ENCODE results near the gene PTCD1. TPM values are rescaled to one million over a fixed set of nuclear protein-coding genes. Genes with fewer than 3 reads are reported as not detected.

Gene PTCD1, protein sequence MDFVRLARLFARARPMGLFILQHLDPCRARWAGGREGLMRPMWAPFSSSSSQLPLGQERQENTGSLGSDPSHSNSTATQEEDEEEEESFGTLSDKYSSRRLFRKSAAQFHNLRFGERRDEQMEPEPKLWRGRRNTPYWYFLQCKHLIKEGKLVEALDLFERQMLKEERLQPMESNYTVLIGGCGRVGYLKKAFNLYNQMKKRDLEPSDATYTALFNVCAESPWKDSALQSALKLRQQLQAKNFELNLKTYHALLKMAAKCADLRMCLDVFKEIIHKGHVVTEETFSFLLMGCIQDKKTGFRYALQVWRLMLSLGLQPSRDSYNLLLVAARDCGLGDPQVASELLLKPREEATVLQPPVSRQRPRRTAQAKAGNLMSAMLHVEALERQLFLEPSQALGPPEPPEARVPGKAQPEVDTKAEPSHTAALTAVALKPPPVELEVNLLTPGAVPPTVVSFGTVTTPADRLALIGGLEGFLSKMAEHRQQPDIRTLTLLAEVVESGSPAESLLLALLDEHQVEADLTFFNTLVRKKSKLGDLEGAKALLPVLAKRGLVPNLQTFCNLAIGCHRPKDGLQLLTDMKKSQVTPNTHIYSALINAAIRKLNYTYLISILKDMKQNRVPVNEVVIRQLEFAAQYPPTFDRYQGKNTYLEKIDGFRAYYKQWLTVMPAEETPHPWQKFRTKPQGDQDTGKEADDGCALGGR
- total RNA-seq (2014; rRNA removed; shearing (Covaris generic)) = 10.9 and 28.1 TPM in 2 replicates

DNA sequence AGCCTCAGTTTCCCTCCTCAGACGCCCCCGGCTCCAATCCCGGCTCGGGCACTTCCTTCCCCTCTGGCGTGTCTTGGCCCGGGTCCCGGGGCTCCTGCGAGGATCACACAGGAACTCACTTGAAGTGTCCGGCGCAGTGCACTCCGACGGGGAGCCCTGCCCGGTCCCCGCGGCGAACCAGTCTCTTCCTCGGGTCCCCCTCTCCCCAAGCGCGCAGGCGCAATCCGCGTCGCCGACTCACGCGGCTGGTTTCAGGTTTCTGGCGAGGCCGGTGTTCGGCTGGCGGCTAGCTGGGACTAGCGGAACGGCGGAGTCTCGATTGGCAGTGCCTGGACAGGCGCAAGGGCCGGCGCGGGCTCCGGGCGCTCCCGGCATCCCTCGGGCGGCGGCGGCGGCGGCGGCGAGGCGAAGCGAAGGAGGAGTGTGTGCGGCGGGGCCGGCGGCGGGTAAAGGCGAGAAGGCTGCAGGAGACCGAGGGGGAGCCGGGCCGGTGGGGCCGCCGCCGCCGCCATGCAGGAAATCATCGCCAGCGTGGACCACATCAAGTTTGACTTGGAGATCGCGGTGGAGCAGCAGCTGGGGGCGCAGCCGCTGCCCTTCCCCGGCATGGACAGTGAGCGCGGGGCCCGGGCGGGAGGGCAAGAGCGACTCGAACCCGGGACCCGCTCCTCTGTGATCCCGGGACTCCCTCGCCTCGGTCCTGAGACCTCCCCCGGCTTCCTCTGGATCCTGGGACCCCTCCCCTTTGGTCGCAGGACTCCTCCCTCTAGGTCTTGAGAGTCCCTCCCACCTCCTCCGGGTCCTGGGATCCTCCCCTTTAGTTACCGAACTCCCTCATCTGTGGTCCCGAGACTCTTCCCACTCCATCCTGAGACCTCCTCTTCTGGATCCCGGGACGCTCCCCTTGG, at the start of gene PTCD1, which contains the start of gene CPSF4:
TSS of gene PTCD1 (minus strand) at position 226 of the 908 bp plus-strand sequence. CDS start 3,556 bp downstream, outside the sequence.
TSS of gene CPSF4 (plus strand) at position 371 of the 908 bp plus-strand sequence. CDS start at position 511, 140 bp downstream.
- in situ Hi-C loops (cut with HindIII; ENCODE audit: low sequenced_read_pairs) = no loop called here
- peak; percentile 93 for DNase-seq (ENCODE audit: low spot score)

DNA sequence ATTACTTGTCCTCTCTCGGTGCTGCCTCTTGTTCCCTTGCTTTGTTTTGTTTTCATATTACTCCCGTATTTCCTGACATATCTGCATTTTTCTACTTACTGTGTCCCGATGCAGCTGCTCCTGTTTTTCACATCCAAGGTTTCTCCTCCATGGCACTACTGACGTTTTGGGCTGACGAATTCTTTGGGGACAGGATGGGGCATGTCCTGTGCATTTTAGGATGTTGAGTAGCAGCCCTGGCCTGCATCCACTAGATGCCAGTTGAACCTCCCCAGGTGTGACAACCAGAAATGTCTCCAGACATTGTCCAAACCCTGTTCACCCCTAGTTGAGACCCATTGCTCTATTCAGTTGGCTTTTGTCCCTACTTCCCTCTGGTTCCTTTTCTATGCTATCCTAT, 46.5 kb upstream of the PTCD1 start:
- in situ Hi-C loops (cut with HindIII; ENCODE audit: low sequenced_read_pairs) = no loop called here
- DNase-seq (ENCODE audit: low spot score) = no peak

DNA sequence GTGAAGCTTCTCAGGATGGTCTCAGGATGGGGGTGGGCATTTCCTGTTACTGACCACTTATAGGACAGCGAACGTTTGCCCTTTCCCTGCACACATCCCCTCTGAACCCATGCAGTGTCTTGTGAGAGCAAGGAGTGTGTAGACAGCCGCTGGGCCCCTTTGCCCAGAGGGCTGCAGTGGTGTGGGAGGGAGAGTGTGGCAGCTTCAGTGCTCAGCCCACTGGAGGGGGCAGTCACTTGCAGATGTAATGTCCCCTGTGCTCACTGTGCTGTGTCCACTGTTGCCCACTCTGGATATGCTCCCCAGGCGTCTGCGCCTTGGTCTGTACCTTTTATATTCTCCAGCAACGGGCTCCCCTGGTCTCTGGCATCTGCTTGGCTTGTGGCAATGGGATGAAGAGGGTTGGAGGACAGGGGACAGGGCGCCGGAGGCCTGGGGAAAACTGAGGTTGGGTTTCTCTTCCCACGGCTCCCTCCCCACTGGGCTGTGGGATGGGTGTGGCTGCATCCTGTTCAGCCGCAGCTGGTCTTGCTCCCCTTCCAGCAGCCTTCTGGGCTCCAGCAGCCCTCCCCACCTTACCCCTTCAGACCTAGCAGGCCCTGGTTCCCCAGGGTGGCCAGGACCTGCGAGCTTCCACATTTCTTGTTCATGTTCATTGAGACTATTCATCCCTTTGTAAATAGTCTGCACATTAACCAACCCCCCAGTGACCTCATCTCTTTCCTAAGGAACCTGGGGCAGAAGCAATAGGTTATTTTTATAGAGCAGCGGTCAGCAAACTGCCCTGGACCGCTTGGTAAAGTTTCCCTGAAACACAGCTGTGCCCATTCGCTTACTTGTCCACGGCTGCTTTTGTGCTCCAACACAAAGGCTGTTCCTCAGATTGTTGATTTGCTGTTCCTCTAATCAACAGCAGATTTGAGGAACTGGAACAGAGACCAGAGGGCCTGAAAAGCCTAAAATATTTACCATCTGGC, 40.2 kb upstream of the PTCD1 start:
- in situ Hi-C loops (cut with HindIII; ENCODE audit: low sequenced_read_pairs) = no loop called here
- no peak for DNase-seq (ENCODE audit: low spot score)

- DNase-seq (ENCODE audit: low spot score) = no peak
- in situ Hi-C loops (cut with HindIII; ENCODE audit: low sequenced_read_pairs) = no loop called here
These were observed 37.5 kb upstream of the PTCD1 start for GRCh38 chr7:99476107-99476506.

DNA sequence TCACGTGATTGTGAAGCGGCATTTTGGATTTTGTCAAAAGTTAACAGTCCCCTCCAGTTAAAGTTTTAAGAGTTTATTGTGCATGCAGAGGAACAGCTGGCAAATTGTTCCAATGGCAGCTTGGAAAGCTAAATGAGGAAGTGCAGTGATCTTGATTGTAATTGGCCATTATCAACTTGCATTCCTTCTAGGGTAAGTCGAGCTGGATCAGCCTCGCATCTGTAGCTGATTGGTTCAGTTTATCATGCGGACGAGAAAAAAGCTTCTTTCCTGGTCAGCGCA, 34.7 kb upstream of the PTCD1 start:
- in situ Hi-C loops (cut with HindIII; ENCODE audit: low sequenced_read_pairs) = no loop called here
- DNase-seq (ENCODE audit: low spot score) = peak; percentile 27

- in situ Hi-C loops (cut with HindIII; ENCODE audit: low sequenced_read_pairs) = no loop called here
- peak; percentile 97 for DNase-seq (ENCODE audit: low spot score)
These were observed 34.1 kb upstream of the PTCD1 start, which contains the start of gene ZNF789 for GRCh38 chr7:99472561-99473314. Gene ZNF789, plus strand, starts transcription at chr7:99472890. Its CDS starts 3,567 bp downstream, at chr7:99476457.

DNA sequence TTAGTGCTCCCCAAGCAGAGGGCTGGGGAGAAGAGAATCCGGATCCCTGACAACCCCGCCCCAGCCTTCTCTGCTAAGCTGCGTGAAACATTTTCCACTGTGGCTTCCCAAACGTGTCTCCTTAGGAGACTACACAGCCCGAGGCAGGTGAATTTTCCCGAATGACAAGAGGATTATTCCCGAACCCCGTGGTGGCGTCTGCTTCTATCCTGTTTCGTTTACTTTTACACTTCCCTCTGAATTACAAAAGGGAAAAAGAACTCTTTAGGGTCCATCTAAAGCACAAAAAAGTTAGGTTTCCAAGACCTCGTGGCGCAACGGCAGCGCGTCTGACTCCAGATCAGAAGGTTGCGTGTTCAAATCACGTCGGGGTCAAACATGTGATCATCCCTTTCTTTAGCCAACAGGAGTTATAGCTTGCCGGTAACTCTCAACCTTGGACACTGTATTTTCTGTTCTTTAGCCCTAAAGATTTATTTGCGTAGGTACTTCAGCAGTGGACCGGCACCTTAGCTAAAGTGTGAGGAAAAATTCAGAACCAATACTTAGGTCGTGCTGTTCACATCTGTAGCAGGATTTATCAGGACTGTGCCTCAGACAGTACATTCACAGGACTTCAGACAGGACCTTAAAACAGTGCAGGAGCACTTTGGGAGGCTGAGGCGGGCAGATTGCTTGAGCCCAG, 30.9 kb upstream of the PTCD1 start:
- DNase-seq (ENCODE audit: low spot score) = peak; percentile 37
- in situ Hi-C loops (cut with HindIII; ENCODE audit: low sequenced_read_pairs) = no loop called here

DNA sequence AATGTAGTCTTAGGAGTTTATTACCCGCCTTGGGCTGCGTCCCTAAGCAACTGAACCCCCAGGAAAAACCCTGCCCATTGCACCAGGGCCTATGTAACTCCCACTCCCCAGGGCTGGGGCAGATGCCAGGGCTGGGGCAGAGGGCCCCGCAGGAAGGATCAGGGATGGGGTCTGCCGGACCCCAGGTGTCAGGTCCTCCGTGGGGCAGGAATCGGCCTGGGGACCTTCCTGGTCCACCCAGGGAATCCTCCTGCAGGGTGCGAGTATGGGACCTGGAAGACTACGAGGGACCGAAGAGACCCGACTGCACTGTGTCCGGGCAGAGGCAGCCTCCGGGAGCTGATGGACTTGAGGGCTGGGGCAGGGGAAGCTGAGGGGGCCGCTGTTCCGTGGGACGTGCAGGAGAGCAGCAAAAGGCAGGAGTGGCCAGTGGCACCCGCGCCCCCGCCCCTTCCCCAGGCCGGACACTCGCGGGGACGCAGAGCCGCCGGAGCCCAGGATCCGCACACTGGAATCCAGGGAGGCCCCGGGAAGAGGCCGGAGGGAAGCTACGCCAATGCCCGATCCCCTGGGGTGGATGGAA, 29.8 kb upstream of the PTCD1 start:
- in situ Hi-C loops (cut with HindIII; ENCODE audit: low sequenced_read_pairs) = no loop called here
- DNase-seq (ENCODE audit: low spot score) = no peak

GRCh38 chr7:99465421-99465768, 26.8 kb upstream of the PTCD1 start:
- in situ Hi-C loops (cut with HindIII; ENCODE audit: low sequenced_read_pairs) = no loop called here
- DNase-seq (ENCODE audit: low spot score) = no peak

GRCh38 chr7:99461221-99461620, 22.6 kb upstream of the PTCD1 start:
- no peak for DNase-seq (ENCODE audit: low spot score)
- in situ Hi-C loops (cut with HindIII; ENCODE audit: low sequenced_read_pairs) = no loop called here

DNA sequence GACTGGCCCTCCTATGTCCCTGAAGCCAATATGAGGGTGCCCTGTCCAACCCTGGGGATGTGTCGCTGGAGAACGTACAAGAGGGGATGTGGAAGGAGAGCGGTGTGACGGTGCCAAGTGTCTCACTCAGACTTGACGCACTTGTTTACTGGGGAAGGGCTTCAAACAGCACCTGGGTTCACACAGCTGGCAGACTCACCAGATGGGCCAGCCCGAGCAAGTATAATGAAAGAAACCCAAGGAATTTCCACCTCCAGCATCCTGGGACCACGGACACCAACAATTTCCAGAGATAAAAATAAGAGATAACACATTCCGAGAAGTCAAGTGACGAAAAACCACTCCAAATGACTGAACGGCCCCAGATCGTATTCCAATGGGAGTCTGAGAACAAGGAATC, 22.1 kb upstream of the PTCD1 start:
- in situ Hi-C loops (cut with HindIII; ENCODE audit: low sequenced_read_pairs) = no loop called here
- no peak for DNase-seq (ENCODE audit: low spot score)

- in situ Hi-C loops (cut with HindIII; ENCODE audit: low sequenced_read_pairs) = no loop called here
- DNase-seq (ENCODE audit: low spot score) = no peak
These were observed 20.5 kb upstream of the PTCD1 start for GRCh38 chr7:99459087-99459486.

DNA sequence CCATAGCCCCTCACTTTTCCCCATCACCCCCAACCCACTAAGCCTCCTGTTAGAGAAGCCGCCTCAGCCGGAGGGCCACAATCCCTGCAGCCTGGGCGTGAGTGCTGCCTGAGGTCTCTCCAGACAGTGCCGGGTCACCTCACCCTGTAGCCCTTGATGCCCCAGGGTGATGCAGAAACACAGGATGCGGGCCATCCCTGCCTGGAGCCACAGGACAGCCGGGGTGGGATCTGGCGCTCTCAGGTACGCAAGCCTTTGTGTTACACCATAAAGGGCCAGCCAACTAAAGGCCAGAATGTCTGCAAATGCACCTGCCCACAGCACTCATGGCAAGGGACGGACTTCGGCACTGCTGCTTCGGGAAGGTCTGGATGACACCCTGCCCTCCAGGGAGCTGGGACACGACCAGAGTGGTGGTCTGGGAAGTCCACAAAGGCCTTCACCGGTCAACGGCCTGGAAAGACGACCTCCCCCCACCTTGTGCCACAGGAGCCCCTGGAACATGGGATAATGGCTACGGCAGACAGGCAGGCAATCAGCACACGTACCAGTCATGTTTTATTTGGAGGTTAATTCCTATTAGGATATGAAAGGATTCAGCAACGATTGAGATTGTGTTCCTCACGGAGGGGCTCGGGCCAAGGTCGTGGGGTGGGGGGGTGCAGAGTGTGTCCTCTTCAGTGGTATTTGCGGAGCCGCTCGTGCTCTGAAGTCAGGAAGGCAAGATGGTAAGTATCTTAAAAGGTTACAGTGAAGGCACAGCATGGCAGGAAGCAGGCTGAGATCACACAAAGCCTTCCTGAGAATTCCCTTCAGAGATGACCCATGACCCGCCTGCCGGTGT, 19.3 kb upstream of the PTCD1 start:
- DNase-seq (ENCODE audit: low spot score) = no peak
- in situ Hi-C loops (cut with HindIII; ENCODE audit: low sequenced_read_pairs) = no loop called here

DNA sequence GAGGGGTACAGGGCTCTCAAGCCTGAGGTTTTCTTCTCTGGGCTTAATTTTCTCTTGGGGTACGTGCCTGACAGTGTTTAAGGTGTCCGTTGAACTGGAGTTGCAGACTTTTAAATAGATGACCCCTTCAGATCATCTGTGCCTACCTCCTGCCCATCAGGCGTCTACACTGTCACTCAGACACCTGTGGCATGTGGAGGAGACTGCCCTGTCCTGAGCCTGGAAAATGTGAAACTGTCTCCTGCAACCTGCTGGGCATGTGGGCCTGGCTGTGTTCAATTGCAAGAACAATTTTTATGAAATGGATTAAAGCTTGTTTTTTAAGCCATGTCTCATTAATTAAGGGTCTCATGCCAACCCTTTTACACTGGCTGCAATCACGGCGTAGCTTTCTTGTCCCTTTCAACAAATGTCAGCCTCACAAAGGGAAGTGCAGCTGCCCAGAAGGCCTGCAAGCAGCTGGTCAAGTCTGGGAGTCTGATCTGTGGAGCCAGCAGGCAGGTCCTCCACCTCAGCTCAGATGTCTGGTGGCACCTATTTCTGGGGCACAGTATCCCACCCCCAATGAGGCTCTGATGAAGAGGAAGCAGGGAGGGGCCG, 18.6 kb upstream of the PTCD1 start:
- in situ Hi-C loops (cut with HindIII; ENCODE audit: low sequenced_read_pairs) = no loop called here
- no peak for DNase-seq (ENCODE audit: low spot score)

GRCh38 chr7:99456288-99456687, 17.7 kb upstream of the PTCD1 start:
- DNase-seq (ENCODE audit: low spot score) = no peak
- in situ Hi-C loops (cut with HindIII; ENCODE audit: low sequenced_read_pairs) = no loop called here

DNA sequence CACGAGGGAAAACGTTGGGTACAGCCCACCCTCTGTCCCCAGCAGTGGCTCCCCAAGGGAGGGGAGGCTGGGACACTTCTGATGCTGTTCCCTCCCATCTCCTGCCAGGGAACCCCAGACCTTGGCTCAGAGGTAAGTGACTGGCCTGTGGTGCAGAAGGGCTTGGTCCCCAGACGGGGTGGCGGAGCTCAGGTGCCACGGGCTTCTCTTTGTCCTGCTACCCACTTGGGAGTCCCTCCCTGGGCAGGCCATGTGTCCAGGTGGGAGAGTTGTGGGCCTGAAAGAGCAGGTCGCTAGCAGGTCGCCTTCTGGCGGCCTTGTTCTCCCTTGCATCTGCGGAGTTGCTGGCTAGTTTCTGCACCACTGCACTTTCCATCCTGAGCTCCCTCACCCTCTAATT, 17.3 kb upstream of the PTCD1 start:
- DNase-seq (ENCODE audit: low spot score) = no peak

More for the DNA sequence above, 17.3 kb upstream of the PTCD1 start:
- in situ Hi-C loops (cut with HindIII; ENCODE audit: low sequenced_read_pairs) = no loop called here

Data from G401 (cell line).